ENCODE results near the gene PEX5L.

The PEX5L gene

GRCh38 chr3:179953993-179954870, 82.5 kb downstream of the PEX5L start:
- no peak for DNase-seq

- no peak for DNase-seq
These were observed 85.9 kb downstream of the PEX5L start for GRCh38 chr3:179950840-179951239.

DNA sequence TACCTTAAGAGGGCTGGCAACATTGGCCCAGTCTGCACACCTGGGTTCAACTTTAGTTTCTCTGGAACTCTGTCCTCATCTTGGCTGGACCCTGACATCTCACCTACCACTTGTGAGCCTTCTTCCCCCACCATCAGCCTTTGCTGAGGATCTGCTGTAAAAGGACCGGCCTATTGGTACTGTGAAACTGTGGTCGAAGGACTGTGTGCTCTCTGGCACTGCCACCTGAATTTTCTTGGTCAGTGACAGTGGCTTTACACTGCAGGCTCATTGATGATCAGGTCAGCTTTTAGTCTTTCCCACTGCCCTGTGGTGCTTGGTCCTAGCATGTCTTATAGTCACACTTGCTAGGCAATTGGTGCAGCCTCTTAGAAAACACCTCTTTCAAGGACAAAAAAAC, 86.9 kb downstream of the PEX5L start:
- DNase-seq, result no peak

DNA sequence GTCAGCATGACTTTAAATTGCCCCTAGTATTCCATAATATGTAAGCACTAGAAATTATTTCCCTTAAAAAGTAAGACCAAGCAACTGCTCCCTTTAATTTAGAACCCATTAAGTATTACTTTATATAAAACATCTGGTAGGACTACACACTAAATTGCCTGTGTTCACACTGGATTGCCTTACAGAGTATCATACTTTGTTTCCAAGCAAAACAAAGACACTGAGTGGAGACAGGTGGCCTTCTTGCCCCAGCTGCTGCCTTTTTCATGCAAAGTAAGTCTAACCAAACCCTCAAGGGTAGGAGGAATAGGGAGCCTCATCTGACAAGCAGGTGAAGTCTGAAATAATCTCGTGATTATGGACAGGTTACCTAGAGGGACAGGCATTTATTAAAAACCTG, 87.3 kb downstream of the PEX5L start:
- no peak for DNase-seq

DNA sequence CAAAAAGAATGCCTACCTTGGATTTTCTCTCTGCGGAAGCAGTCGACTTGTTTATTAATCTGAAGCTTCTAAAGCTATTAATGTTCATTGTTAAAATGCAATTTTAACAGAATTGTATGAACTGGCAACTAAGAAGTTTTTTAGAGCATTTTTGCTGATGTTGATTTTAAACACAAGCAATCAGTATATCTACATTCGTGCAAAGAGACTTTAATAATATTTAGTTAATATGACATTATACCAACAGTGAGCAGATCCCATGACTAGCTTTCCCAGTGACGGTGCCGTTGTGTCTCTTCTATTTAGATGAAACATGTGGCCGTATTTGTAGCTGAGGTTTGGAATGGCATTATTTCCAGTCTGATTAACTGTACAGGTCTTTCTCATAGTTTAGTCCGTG, 88.0 kb downstream of the PEX5L start:
- no peak for DNase-seq

- no peak for DNase-seq
These were observed 91.2 kb downstream of the PEX5L start for GRCh38 chr3:179945569-179945968.

DNA sequence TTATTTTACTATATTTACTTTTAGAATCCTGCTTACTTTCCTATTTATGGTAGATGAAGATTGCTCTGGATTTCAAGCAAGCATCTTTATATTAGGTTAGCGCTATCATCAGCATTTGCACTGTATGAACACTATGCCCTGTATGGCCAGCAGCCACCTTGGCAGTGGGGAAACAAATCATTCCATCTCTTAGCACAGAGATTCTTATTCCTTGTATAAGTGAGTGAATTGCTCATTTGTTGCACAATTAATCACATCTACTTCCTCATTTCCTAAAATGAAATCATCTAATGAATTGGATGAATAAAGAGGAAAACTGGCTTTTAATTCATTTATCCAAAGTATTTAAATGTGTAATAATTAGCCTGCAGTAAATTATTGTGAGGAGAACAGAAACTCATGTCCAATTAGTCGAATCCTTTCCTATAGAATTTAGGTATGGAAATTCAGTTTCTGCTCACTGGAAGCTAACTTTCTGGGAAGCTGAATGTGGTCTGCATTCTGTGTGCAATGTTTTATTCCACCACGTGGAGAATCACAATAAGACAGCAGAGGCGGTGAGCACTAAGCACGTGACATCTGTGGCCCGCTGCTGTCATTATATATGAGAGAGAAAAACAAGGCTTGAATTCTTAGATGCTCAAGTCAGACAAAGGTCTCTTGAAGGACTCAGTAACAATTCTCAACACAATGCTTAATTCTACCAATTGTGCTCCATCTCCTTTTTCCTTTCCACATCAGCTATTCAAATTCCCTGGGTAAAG, 93.4 kb downstream of the PEX5L start:
- DNase-seq, result no peak

DNA sequence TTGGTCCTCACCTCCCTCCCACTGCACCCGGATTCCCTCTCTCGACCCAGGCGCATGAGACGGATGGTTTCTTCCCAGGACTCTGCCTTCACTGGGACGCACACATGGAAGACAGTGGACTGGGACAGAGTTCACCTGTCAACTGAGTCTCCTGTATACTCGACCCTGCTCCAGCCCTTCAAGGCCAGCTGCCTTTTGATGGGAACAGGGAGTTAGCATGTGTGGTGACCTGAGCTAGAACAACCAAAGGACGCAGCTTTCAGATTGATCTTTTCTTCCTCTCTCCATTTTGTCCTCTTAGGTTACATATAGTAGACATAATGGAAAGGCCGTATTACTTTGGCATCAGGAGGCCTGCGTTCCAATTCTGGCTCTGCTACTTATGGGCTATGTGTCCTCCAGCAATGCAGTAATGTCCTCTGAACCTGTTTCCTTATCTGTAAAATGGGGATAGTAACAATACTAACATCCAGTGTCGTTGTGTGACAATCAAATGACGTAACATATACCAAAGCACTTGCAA, 94.1 kb downstream of the PEX5L start:
- no peak for DNase-seq

DNA sequence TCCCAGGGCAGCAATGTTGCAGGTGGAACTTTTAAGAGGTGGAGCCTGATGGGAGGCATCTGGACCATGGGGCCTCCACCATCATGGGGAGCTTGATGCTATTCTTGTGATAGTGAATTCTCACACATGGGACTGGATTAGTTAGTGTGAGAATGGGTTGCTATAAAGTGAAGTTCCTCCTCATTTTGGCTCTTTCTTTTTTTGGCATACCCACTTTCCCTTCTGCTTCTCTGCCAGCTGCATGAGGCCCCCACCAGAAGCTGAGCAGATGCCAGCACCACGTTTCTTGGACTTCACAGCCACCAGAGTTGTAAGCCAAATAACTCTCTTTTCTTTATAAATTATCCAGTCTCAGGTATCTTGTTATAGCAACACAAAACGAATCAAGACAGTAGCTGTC, 101.0 kb downstream of the PEX5L start:
- no peak for DNase-seq

DNA sequence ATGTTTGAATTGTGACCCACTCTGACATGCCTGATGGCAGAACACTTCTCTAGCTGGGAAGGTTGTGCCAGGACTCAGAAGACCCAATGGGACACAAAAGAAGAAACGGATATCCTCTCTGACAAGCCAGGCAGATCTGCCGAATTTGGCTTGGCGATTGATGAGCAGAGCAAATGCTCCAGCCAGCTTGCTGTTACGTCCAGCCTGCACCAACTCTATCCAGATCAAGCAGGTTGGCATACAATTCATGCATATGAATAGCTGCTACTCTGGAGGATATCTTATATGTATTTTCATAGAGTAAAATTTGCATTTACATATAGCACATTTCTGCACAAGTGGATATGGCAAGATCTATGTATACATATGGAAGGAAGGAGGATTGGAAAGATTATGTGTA, 102.8 kb downstream of the PEX5L start:
- DNase-seq, result no peak

DNA sequence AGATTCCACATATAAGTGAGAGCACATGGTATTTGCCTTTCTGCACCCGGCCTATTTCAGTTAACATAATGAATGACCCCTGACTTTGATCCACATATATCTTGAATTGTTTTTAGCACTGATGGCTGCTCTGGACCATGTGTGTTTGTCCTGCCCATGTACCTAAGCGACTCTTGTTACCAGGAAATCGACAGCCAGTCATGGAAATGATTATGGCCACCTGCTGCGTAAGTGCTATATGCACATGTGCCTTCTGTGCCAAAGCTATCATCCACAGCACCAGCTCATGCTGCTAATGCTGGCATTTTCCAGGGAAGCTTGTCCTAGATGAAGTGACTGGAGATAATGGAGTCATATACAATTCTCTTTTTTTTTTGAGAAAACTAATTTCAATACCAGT, 103.7 kb downstream of the PEX5L start:
- DNase-seq, result no peak

- no peak for DNase-seq
These were observed 104.1 kb downstream of the PEX5L start for GRCh38 chr3:179932674-179933073.

DNA sequence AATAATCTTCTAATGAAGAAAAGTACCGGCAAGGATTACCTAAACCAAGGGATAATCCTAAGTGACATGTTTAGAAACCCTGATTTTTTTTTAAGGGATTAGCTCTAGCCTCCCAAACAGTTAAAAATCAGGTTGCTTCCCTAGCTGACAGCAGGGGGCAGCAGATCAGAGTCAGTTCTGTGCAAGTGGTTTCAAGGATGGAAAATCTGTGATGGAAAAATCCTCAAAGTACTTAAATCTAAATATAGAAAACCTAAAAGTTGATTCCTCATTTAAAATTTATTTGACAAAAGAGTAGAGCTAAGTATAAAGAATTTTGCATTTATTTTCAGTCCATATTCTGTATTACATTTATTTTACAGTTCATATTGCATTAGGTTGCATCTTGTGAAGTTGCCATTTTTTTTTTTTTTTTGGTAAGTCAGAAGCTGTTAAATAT, 107.6 kb downstream of the PEX5L start:
- peak in 1 of 2 donors; percentile 41 for DNase-seq

- DNase-seq, result no peak
These were observed 109.5 kb downstream of the PEX5L start for GRCh38 chr3:179927191-179927590.

DNA sequence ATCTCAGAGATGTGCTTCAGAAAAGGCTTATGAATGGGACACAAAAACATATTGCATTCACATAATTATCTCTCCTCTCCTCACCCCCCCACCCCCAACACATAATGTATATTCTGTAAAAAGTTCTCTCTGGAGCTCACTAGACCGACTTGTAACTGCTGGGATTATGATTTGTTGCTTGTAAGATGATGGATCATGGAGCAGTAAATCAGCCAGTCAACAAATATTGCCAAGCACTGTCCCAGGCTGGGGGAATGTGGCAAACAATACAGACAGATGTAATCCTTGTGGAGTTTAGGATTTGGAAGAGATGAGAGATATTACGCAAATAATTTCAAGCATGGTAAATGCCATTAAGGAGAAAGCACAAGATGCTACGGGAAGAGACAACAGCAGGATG, 114.8 kb downstream of the PEX5L start:
- no peak for DNase-seq

DNA sequence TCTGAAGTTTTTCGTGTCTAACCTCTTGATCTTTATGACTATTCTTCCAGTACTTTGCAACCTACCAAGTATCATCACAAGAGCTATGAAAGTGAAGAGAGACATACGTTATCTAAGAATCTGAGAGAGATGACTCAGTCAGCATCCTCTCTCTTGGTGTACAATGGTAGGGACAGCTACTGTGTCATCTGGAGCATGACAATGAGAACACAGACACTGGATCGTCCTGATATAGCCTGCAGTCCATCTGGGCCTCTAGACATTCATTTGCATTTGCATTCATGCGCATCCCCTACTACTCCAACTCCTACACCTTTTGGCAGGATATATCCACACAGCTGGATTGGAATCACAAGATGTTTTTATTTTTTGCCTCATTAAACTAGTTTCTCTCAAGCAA, 115.2 kb downstream of the PEX5L start:
- DNase-seq, result no peak

GRCh38 chr3:179907784-179908482, 128.8 kb downstream of the PEX5L start:
- DNase-seq, result no peak

DNA sequence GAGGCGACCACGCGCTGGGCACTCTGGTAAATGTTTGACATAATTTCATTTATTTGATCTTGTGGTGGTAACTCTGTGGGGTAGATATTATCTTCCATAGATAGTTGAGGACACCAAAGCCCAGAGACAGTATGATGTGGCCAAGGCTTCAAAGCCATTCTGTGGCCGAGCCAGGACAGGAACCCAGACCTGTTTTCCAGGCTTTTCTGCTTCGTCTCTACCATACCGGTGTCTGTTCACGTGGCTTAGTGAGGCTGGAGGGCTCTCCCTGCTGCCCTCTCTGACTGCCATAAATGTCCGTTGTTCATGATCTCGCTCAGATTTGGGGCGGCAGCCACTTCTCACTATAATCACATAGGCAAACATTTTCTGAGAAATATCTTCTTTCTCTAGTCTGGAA, 134.7 kb downstream of the PEX5L start:
- DNase-seq, result no peak

- peak in 1 of 2 donors; percentile 30 for DNase-seq
These were observed 138.7 kb downstream of the PEX5L start for GRCh38 chr3:179898024-179898423.

GRCh38 chr3:179897231-179897630, 139.5 kb downstream of the PEX5L start:
- DNase-seq, result no peak

DNA sequence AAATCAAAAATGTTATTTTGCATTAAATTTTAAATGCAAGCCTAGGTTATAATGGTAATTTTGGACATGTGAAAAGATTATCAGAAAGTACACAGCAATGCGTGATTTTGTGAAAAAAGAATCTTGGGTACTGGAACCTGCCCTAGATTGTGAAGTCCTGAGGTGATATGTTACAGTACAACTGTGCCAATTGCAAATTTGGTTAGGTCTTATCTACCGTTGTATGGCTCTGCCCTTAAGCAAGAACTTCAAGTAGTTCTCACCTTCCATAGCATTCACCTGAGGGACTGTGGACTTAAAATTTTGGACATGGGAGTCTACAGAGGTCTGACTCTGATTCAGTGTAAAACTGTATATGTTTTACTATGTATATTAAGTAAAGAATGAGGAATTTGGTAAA, 140.2 kb downstream of the PEX5L start:
- DNase-seq, result no peak

DNA sequence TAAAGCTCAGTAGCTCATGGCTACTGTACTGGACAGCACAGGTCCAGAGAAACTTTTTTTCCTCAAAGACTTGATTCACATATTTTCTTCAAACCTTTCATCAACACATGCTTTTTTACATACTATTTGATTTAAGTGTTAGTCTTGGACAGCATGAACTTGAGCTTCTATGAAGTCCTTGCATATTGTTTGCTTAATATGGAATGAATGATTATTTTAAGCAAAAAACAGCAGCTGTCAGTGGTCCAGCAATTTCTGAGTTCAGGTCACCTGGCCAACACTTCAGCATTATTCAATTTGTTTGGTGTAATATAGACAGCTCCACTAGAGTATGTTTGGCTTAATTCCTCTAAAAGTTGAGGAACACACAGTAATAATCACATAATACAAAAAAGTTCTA, 141.4 kb downstream of the PEX5L start:
- DNase-seq, result no peak

GRCh38 chr3:179887295-179887943, 149.3 kb downstream of the PEX5L start:
- no peak for DNase-seq
